OCI-LY3 (cell line): ENCODE data around the gene LMNA.

ENCODE experiments used
- EZH2phosphoT487 ChIP-seq: fragments of 200-600 bp; shearing (Covaris generic); IDR thresholded peaks from 2 replicates; pipeline ENCODE4 v1.6.1; 2018; ENCODE audit warnings: antibody characterized with exemption, mixed run types, low read depth
- TF ChIP-seq, protein P1 (sequence below): fragments of 200-600, 300-600 bp; sonication (generic); IDR thresholded peaks from 2 replicates; pipeline ENCODE4 v1.5.1; 2014; ENCODE audit warnings: antibody characterized with exemption, low read length, low read depth

DNA sequence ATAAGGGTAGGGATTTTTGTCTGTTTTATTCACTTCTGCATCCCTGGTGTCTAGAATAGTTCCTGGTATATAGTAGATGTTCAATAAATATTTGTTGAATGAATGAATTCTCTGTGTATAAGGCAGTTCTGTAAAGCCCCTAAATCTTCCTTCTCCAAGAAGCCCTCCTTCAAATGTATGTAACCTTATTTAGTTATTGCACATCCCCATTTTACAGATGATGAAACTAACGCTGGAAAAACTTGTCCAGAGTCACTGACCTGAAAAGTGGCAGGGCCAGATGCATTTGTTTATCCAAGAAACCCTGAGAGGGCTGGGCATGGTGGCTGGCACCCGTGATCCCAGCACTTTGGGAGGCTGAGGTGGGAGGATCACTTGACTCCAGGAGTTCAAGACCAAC is 4.3 kb upstream of the LMNA start:
- TF ChIP-seq, protein P1, sequence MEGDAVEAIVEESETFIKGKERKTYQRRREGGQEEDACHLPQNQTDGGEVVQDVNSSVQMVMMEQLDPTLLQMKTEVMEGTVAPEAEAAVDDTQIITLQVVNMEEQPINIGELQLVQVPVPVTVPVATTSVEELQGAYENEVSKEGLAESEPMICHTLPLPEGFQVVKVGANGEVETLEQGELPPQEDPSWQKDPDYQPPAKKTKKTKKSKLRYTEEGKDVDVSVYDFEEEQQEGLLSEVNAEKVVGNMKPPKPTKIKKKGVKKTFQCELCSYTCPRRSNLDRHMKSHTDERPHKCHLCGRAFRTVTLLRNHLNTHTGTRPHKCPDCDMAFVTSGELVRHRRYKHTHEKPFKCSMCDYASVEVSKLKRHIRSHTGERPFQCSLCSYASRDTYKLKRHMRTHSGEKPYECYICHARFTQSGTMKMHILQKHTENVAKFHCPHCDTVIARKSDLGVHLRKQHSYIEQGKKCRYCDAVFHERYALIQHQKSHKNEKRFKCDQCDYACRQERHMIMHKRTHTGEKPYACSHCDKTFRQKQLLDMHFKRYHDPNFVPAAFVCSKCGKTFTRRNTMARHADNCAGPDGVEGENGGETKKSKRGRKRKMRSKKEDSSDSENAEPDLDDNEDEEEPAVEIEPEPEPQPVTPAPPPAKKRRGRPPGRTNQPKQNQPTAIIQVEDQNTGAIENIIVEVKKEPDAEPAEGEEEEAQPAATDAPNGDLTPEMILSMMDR, result no peak
- no peak for TF ChIP-seq EZH2phosphoT487
